Erythroblast (primary cell): Measurements from ENCODE around the gene AKR7A2.

Experiments
- DNase-seq, 2 experiments: peaks; one replicate each; lab custom pipeline; 2025; lab: John Stamatoyannopoulos, UW
- GATA1 ChIP-seq: IDR thresholded peaks from 2 replicates; pipeline ENCODE4 v1.6.1; 2011; ENCODE audit warnings: low read depth, mild to moderate bottlenecking, control low read depth, low read length, moderate library complexity
- POLR2A ChIP-seq: IDR thresholded peaks from 2 replicates; pipeline ENCODE4 v1.6.1; 2011; ENCODE audit warnings: mild to moderate bottlenecking, low read length

AKR7A2 gene

DNA sequence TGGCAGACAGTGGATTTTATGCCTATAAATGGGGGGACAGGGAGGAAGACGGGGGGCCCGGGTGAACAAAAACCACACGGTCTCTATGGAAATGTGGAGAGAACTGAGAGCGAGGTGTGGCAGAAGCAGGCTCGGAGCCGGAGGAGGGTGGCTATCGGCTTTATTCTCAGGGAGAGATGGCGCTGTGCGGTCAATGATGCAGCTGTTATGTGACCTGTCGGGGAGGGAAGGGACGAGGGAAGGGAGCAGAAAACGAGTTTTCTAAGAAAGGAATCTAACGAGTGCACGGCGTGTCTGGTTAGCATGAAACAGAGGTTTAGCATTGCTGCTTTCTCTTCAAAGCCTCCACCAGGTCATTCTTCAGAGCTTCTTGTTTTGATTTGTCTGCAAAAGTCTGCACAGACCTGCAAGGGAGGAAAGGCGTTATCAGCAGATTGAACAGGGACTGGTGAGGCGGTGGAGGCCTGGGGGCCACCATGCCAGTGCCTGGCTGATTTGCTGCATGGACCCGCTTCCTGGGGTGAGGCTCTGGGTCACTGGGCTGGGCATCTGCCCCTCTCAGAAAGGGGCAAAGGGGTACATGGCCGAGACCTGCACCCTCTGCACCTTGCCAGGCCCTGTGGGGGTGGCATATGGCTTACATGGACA is 27.4 kb upstream of the AKR7A2 start:
- no peak for DNase-seq
- TF ChIP-seq GATA1: no peak
- no peak for TF ChIP-seq POLR2A

DNA sequence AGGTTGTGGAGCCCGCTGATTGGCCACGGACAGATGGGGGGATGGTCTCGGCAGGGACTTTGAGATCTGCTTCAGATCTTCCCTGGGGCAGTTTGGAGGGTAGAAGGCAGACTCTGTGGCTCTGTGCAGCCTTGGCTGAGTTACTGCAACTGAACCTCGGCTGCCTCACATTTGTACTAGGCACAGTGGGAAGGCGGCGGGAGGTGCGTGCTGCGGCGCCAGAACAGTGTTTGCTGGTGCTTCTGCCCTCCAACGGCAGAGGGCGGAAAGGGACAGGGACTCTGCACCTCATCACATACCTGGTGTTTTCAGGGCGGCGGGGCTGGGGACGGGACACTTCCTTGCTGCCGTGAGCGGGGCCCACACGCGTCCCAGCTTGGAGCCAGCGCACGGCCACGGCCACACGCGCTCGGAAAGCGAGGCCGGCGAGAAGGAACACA is 26.4 kb upstream of the AKR7A2 start:
- TF ChIP-seq POLR2A (no peak), GATA1 (no peak)
- DNase-seq: no peak

DNA sequence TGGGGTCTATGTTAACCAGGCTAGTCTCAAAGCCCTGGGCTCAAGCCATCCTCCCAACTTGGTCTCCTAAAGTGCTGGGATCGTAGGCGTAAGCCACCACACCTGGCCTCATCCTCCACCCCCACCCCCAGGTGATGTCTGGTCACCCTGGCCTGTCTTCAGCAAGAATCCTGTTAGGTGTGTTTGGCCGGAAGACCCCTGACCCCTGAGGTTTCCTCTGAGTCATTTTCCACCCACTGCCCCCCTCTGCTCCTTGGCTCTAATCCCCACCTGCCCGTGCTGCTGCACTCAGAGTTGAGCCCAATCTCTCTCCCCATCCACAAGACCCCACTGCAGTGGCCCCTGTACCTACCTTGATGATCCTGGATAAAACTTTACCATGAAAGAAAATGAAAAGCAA is 25.3 kb upstream of the AKR7A2 start:
- DNase-seq: no peak
- TF ChIP-seq POLR2A: no peak
- TF ChIP-seq GATA1: no peak

DNA sequence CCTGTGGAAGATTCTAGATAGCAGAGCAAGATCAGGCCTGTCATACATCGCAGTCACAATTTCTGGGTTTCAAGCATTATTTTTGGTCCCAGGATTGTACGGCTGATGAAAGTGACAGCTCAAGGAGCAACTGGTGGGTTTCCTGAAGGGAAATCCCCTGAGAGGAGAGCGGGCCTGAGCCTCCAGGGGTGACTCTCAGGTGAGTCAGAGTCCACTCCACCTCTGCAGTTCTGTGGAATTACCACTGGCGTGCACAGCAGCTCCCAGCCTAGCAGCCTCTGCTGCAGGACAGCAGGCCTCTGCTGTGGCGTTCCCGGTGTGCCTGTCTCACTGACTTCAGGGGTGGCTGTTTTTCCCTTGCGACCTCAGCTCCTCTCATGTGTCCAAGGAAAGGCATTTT is 24.6 kb upstream of the AKR7A2 start:
- no peak for DNase-seq
- no peak for TF ChIP-seq GATA1
- TF ChIP-seq POLR2A: no peak

DNA sequence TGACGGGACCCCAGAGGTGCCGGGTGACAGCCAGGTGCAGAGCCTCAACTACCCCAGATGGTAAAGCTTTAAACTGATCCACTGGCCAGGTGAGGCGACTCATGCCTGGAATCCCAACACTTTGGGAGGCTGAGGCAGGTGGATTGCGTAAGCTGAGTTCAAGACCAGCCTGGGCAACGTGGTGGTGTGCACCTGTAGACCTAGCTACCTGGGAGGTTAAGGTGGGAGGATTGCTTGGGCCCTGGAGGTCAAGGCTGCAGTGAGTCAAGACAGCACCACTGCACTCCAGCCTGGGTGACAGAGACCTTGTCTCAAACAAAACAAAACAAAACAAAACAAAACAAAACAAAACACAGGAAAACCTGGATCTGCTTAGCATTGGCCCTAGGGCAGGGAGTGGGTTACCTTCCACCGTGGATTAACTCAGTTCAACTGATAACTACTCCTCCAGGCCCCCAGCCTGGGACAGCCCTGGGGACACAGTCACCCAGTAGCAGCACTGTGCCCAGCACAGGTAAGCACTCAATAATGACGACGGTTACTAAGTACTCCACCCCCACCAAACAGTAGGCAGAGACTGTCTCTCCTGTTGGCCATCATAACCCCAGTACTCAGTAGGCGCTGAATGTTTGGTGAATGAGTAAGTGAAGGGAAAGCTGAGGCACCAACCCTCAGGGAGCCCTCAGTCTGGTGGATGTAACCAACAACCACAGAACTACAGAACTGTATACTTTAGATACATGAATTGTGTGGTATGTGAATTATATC is 21.8 kb upstream of the AKR7A2 start:
- no peak for TF ChIP-seq POLR2A
- no peak for TF ChIP-seq GATA1
- DNase-seq: no peak

DNA sequence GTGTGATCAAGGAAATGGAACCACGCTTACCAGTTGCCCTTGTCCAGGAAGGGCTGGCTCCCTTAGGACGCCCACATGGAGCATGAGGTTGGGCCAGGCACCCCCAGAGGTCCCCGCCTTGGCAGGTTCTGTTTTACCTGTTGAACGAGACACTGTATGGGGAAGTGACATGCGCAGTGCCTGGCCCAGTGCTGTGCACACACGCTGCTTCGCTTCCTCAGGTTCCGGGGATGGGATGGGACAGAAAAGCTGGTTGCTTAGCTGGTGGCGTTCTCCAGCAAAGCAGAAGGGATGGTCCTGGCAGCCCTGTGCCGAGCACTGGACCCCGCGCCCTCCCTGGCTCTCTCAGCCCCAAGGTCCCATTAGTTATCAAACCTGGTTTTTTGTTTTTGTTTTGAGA is 20.9 kb upstream of the AKR7A2 start:
- no peak for DNase-seq
- TF ChIP-seq GATA1 (no peak), POLR2A (no peak)

DNA sequence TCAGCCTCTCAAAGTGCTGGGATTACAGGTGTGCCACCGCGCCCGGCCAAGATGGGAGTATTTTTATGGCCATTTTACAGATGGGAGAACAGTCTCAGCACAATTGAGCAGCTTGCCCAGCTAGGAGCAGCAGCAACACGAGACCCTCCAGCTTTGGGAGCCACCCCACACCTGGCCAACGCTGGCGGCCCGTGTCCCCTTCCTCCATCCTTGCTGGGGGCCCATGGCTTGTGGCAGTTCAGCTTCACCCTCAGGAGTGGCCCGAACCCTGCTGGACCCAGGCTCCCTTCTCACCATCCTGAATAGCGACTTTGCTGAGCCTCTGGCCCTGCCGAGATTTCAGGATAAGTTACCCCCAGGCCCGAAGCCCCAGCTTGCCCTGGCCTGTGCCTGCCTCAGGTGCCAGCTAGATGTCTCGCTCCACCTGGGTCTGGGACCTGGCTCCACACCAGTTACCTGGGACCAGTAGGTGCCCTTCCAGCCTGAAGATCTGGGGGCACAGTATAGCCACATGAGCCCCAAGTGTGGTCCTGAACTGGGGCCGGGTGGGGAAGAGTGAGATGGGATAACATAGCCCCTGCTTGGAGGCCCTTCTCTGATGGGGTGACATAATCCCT is 19.4 kb upstream of the AKR7A2 start:
- TF ChIP-seq GATA1 (no peak), POLR2A (no peak)
- DNase-seq: no peak

DNA sequence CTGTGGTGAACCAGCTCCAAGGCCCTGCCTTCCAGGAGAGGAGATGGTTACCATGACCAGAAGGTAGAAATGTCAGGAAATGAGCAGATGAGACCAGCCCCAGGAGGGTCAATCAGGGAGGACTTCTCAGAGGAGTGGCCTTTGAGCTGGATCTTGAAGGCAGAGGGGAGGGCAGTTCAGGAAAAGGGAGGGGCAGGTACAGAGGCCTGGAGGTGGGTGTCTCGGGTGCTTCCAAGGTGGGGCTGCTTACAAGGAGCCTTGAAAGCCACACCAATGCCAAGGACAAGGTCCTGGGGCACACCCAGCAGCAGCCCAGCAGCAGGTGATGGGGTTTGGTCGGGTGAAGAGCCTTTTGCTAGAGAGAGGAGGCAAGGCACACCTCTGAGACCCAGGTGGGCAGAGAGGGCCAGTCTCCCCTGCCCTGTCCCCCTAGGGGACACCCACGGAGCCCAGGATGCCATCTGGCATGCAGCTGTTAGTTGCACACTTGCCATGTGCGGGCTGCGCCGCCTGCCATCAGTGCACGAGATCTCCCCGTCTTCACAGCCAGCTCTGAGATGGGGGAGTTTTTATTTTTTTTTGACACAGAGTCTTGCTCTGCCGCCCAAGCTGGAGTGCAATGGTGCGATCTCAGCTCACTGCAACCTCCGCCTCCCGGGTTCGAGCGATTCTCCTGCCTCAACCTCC is 18.6 kb upstream of the AKR7A2 start:
- DNase-seq: no peak
- TF ChIP-seq POLR2A (no peak), GATA1 (no peak)

DNA sequence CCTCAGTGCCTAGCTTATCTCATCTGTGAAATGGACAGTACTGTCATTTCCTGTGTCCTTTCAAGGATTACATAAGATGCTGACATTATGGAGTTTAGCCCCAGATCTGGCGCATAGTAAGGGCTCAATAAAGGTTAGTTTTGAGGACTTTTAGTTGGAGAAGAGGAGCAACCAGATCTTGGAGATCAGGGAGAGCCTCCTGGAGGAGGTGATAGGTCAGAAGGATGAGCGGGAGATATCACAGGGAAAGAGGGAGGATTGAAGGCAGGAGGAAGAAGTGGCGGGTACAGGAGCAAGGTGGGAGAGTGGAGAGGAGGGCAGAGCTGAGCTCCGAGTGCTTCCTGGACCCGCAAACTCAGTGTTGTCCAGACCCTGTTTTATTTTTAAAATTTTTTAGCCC is 17.7 kb upstream of the AKR7A2 start:
- TF ChIP-seq POLR2A: no peak
- no peak for TF ChIP-seq GATA1
- no peak for DNase-seq

DNA sequence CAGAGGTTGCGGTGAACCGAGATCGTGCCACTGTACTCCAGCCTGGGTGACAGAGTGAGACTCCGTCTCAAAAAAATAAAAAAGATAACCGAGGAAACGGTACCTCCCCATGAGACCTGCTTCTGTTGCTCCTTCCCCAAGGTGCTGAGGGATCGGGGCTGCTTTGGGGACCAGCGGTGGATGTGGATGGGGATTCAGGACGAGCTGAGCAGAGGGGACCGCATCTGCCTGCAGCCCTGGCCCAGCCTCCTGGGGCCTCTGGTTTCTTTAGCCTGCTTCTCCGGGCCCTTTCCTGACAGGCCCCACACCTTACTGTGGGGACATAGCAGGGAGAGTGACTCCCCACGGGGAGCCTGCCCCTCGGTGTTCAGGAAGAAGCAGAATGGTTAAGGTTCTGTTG is 17.2 kb upstream of the AKR7A2 start:
- no peak for DNase-seq
- no peak for TF ChIP-seq POLR2A

DNA sequence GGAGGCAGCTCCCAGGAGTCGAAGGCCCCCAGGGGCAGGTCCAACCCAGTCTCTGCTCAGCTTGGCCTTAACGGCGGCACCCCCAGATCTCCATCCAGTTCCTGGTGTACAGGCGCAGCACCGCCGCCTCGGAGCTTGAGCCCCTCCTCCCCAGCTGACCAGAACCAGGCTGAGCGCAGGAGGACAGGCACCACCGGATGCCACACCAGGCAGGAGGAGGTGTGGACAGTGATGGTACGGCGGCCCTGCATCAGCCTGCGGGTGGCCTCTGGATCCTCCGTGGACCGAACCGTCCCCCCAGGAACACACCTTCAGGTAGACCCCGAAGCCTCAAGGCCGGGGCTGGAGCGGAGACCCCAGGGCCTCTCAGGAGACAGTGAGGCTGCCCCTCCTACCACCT is 16.5 kb upstream of the AKR7A2 start:
- TF ChIP-seq POLR2A: no peak
- no peak for TF ChIP-seq GATA1
- no peak for DNase-seq

DNA sequence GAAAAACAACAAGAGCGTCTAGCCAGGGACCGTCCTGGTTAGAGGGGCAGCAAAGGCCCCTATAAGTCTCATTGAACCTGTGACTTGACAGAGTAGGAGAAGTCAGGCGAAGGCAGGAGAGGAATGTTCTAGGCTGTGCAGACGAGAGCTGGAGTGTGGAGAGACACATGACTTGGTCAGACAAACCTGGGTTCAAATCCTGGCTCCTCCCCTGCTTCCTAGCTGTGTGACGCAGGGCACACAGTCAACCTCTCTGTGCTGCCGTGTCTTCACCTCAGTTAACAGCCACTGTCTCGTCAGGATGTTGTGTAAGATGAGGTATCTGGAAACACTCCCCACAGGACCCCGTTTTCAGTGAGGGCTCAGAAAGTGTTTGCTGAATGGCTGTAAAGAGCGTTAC is 15.8 kb upstream of the AKR7A2 start:
- TF ChIP-seq GATA1 (no peak), POLR2A (no peak)
- no peak for DNase-seq

DNA sequence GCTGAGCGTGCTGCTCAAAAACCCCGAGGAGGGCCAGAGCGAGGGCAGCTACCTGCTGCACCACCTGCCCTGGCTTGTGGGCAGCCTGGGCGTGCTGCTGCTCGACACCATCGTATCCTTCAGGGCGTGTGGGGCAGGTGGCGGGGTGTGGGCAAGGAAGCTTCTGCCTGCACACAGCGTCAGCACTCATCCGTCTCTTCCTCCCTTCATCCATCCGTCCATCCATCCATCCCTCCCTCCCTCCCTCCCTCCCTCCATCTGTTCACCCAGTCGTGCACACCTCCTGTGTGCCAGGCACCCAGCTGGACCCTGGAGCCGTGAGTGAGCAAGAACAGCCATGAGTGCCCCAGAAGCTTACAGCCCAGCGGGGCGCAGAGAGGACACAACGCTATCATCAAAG is 15.4 kb upstream of the AKR7A2 start:
- TF ChIP-seq GATA1: no peak
- no peak for TF ChIP-seq POLR2A
- no peak for DNase-seq

DNA sequence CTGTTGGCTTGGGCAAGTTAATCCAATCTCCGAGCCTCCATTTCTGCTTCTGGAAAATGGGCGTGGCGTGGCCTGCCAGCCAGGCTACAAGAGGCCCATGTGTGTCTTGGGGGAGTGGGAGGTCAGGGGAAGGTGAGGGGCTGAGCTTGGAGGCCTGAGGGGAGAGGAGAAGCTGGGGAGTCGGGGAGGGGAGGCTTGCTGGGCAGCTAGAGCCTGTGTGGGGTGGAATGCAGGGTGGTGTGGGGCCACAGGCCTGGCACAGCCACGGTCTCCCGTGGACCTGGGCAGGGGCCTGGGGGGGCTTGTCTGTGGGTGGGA is 14.8 kb upstream of the AKR7A2 start:
- DNase-seq: no peak
- TF ChIP-seq POLR2A: no peak
